Activated CD4-positive, alpha-beta T cell treated with anti-CD3 and anti-CD28 coated beads, Interleukin-2, amount 50 U/mL, for 24 hours (primary cell): ENCODE data around the gene HOXA13.
A peak's percentile ranks its signal among the peaks of the same experiment; 100 is the strongest.

Experiments used
- DNase-seq, 2 donors: peaks; one replicate each; pipeline ENCODE4 v3.0.0-alpha.2; 2020; ENCODE audit warnings: low read depth in 1 of 2, low spot score in 1 of 2

HOXA13 gene

GRCh38 chr7:27159266-27160144 is 40.4 kb downstream of the HOXA13 start:
- DNase-seq: no peak

GRCh38 chr7:27158436-27159265 is 41.2 kb downstream of the HOXA13 start:
- no peak for DNase-seq

- no peak for DNase-seq
Observed at GRCh38 chr7:27157702-27158431, 42.0 kb downstream of the HOXA13 start.

- no peak for DNase-seq
Observed at GRCh38 chr7:27156916-27157701, 42.8 kb downstream of the HOXA13 start.

GRCh38 chr7:27156508-27156898 is 43.4 kb downstream of the HOXA13 start, which contains the start of gene HOXA7:
Gene HOXA7, minus strand, starts transcription at chr7:27156675. Its CDS starts 130 bp downstream, at chr7:27156545.
- DNase-seq: no peak

- no peak for DNase-seq
Observed at GRCh38 chr7:27155816-27156507, 43.9 kb downstream of the HOXA13 start.

- DNase-seq: no peak
Observed at GRCh38 chr7:27154901-27155815, 44.7 kb downstream of the HOXA13 start.

- no peak for DNase-seq
Observed at GRCh38 chr7:27154369-27154768, 45.5 kb downstream of the HOXA13 start.

GRCh38 chr7:27153526-27153925 is 46.4 kb downstream of the HOXA13 start:
- no peak for DNase-seq

- DNase-seq: no peak
Observed at GRCh38 chr7:27152816-27153442, 47.0 kb downstream of the HOXA13 start.

GRCh38 chr7:27151931-27152815 is 47.7 kb downstream of the HOXA13 start, which contains the start of gene HOXA3:
Gene HOXA3, minus strand, starts transcription at chr7:27152583. Its CDS starts 41,943 bp downstream, at chr7:27110640.
- DNase-seq: no peak

- DNase-seq: no peak
Observed at GRCh38 chr7:27151341-27151930, 48.5 kb downstream of the HOXA13 start.

GRCh38 chr7:27150568-27151340 is 49.1 kb downstream of the HOXA13 start:
- DNase-seq: peak in 1 of 2 donors; percentile 37

- DNase-seq: no peak
Observed at GRCh38 chr7:27149842-27150567, 49.9 kb downstream of the HOXA13 start.
